ENCODE results near the gene PCDH1. TPM values are rescaled to one million over a fixed set of nuclear protein-coding genes. Genes with fewer than 3 reads are reported as not detected.
"Not testable (repeated sequence)": the region's sequence is repeated elsewhere in the genome, so short reads cannot be mapped to it uniquely, and the experiment has no call there.

Gene PCDH1
- total RNA-seq, 1 donor: 2.8 TPM

DNA sequence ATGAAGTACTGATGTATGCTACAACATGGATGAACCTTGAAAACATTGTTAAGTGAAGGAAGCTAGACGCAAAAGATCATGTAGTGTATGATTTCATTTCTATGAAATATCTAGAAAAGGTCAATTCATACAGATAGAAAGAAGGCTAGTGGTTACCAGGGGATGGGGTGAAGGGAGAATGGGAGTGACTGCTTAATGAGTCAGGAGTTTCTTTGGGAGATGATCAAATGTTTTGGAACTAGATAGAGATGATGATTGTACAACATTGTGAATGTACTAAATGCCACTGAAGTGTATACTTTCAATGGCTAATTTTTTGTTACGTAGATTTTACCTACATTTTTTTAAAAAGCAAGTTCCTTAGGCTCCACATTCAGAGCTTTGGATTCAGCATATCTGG is 30.6 kb upstream of the PCDH1 start:
- H3K27me3 ChIP-seq (ENCODE audit: insufficient read depth, low read length): peaks cover 17% of the 10 kb centered on the region
- no peaks in the 10 kb centered on the region for H3K9me3 ChIP-seq (ENCODE audit: low read depth, low read length)
- H3K4me1 ChIP-seq (ENCODE audit: insufficient read depth, low read length): peaks cover 12% of the 10 kb centered on the region
- no peak overlapping the region for H3K4me3 ChIP-seq (ENCODE audit: low read length)

DNA sequence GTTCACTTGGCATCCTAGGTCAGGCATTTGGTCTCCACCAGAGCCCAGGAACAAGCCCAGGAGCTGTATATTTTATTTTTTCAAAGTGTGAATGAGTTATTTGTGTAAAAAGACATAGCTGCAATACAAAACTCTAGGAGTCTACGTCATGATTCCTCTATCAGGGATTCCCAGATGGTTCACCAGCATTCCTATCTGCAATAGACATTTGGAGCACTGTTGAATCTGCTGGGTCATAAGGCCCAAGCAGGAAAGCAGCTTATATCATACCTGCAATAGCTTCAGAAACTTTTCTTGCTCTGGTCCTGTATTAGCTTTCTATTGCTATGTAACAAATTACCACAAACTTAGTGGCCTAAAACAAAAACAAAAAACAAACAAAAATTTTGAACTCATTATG is 28.8 kb upstream of the PCDH1 start:
- H3K27me3 ChIP-seq (ENCODE audit: insufficient read depth, low read length): no peaks in the 10 kb centered on the region
- no peak overlapping the region for H3K4me3 ChIP-seq (ENCODE audit: low read length)
- no peaks in the 10 kb centered on the region for H3K9me3 ChIP-seq (ENCODE audit: low read depth, low read length)
- peaks cover 11% of the 10 kb centered on the region for H3K4me1 ChIP-seq (ENCODE audit: insufficient read depth, low read length)

DNA sequence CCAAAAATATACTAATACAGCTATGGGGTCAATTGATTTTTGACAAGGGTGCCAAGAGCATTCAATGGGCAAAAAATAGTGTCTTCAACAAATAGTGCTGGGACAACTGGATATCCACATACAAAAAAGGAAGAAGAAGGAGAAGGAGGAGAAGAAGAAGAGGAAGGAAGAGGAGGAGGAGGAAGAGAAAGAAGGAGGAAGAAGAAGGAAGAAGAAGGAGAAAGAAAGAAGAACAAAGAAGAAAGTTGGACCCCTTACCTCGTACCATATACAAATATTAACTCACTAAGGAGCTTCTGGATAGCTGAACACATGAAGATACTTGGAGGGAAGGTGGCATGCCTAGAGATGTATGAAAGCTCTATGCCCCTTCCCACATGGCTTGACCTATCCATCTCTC is 28.3 kb upstream of the PCDH1 start:
- H3K4me1 ChIP-seq (ENCODE audit: insufficient read depth, low read length): peaks cover 11% of the 10 kb centered on the region
- H3K27me3 ChIP-seq (ENCODE audit: insufficient read depth, low read length): no peaks in the 10 kb centered on the region
- no peak overlapping the region for H3K4me3 ChIP-seq (ENCODE audit: low read length)
- H3K9me3 ChIP-seq (ENCODE audit: low read depth, low read length): no peaks in the 10 kb centered on the region

DNA sequence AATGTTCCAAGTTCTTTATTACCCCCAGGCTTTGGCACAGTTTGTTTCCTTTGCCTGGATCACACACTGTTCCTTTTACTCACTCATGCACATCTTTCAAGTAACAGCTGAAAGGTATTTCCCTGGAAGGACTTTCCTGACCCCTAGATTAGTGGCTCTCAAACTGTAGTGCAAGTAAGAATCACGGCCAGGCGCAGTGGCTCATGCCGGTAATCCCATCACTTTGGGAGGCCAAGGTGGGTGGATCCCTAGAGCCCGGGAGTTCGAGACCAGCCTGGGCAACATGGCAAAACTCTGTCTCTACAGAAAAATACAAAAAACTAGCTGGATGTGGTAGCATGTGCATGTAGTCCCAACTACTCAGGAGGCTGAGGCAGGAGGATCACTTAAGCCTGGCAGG is 26.3 kb upstream of the PCDH1 start:
- Histone ChIP-seq H3K9me3 (ENCODE audit: low read depth, low read length) (no peaks in the 10 kb centered on the region), H3K4me1 (ENCODE audit: insufficient read depth, low read length) (peaks cover 11% of the 10 kb centered on the region), H3K4me3 (ENCODE audit: low read length) (no peak overlapping the region), H3K27me3 (ENCODE audit: insufficient read depth, low read length) (no peaks in the 10 kb centered on the region)

DNA sequence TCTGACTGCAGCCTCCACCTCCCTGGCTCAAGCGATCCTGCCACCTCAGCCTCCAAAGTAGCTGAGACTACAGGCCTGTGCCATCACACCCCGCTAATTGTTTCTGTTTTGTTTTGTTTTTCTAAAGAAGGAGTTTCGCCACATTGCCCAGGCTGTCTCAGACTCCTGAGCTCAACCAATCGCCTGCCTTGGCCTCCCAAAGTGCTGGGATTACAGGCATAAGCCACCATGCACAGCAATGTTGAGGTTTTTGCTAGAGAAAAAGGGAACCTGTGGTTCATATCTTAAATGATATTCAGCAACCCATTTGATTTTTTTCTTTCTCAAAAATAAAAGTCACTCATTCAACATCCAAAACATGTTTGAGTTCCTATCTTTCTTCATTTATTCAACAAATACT is 25.1 kb upstream of the PCDH1 start:
- Histone ChIP-seq H3K27me3 (ENCODE audit: insufficient read depth, low read length) (no peaks in the 10 kb centered on the region), H3K4me3 (ENCODE audit: low read length) (no peak overlapping the region), H3K4me1 (ENCODE audit: insufficient read depth, low read length) (peaks cover 11% of the 10 kb centered on the region), H3K9me3 (ENCODE audit: low read depth, low read length) (no peaks in the 10 kb centered on the region)

DNA sequence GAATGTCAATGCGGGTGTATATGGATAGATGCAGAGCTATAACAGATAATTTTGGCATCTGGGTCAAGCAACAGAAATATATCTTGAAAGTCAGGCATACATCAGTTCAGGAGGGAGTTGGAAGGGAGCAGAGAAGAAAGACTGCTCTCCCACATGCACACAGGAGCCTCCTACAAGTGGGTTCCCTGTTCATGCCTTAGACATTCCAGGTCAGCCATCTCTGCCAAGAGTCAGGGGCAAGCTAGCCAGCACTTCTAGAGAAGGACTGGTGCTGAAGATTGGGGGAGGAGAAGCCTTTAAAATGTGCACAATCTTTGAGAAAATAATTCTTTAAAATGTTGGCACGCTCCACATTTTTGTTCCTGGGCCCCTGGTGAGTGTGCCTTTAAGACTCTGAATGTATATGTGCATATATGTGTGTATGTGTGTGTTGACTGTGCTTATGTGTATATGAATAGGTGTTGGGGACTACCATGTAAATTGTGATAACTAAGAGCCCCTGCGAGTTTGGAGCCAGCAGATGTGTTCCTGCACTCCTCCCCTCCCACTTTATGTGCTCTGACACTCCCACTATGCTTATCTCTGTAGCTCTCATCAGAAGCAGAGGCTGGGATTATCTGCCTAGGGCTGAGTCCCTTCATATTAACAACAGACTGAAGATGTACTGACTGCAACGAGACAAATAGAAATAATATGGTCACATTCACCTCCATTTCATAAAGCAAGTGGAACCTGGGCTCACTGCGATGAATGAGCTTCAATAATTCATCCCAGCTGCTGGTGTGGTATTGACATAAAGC is 24.0 kb upstream of the PCDH1 start:
- peaks cover 11% of the 10 kb centered on the region for H3K4me1 ChIP-seq (ENCODE audit: insufficient read depth, low read length)

DNA sequence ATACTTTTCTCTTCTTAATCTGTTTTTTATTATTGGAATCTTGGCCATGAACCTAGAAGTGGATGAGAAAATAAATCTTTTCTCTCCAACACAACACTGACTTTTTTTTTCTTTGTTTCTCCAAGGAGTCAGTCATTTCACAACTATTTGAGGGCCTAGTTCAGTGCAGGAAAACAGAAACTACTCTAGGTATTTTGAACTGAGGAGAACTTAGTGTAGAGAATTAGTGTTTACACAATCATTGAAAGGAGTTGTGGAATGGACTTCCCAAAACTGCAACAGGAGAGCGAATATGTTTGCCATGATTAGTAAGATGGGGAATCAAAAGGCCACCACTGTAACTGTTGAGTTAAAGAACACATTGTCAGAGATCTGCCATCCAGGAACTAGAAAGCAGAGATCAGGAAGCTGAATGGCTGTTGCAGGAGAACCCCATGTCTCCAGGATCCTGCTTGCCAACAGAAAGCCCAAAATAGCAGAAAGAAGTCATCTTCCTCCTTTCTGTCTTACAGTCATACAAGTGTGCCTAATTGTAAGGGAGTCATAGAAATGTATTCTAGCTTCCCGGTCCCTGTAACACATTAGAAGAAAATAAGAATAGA is 20.3 kb upstream of the PCDH1 start:
- no peaks in the 10 kb centered on the region for H3K9me3 ChIP-seq (ENCODE audit: low read depth, low read length)
- H3K4me3 ChIP-seq (ENCODE audit: low read length): no peak overlapping the region
- no peaks in the 10 kb centered on the region for H3K27me3 ChIP-seq (ENCODE audit: insufficient read depth, low read length)
- H3K4me1 ChIP-seq (ENCODE audit: insufficient read depth, low read length): peaks cover 6% of the 10 kb centered on the region

More for the DNA sequence above, 24.0 kb upstream of the PCDH1 start:
- Histone ChIP-seq H3K27me3 (ENCODE audit: insufficient read depth, low read length) (no peaks in the 10 kb centered on the region), H3K4me3 (ENCODE audit: low read length) (no peak overlapping the region), H3K9me3 (ENCODE audit: low read depth, low read length) (no peaks in the 10 kb centered on the region)

DNA sequence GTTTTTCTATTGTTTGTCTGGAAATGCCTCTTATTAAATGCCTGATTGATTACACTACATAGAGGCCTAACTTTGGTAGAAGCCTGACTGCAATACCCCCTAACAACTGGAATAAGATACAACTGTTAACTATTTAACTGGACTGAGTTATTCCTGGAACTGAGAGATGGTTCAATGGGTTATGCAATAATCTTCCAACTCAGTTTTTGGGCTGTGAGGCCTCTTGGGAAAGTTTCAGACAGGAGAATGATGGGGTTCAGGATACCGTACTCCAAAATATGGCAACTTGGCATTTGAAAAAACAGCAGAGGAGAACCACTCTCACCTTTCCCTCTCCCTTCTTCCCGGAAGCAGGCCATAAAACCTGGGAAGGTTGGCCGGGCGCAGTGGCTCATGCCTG is 19.2 kb upstream of the PCDH1 start:
- Histone ChIP-seq H3K4me3 (ENCODE audit: low read length) (no peak overlapping the region), H3K4me1 (ENCODE audit: insufficient read depth, low read length) (no peaks in the 10 kb centered on the region), H3K9me3 (ENCODE audit: low read depth, low read length) (no peaks in the 10 kb centered on the region), H3K27me3 (ENCODE audit: insufficient read depth, low read length) (peaks cover 1% of the 10 kb centered on the region)

DNA sequence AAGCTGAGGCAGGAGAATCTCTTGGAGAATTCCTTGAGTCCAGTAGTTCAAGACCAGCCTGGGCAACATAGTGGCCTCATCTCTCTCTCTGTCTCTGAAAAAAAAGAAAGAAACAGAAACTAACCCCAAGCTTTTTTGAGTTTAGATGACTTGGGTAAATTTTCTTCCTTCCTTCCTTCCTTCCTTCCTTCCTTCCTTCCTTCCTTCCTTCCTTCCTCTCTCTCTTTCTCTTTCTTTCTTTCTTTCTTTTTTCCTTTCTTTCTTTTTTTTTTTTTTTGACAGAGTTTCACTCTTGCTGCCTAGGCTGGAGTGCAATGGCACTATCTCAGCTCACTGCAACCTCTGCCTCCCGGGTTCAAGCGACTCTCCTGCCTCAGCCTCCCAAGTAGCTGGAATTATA is 12.2 kb upstream of the PCDH1 start:
- not testable (repeated sequence) for H3K4me3 ChIP-seq (ENCODE audit: low read length); H3K4me1 ChIP-seq (ENCODE audit: insufficient read depth, low read length); H3K9me3 ChIP-seq (ENCODE audit: low read depth, low read length)
- peaks cover 17% of the 10 kb centered on the region for H3K27me3 ChIP-seq (ENCODE audit: insufficient read depth, low read length)

DNA sequence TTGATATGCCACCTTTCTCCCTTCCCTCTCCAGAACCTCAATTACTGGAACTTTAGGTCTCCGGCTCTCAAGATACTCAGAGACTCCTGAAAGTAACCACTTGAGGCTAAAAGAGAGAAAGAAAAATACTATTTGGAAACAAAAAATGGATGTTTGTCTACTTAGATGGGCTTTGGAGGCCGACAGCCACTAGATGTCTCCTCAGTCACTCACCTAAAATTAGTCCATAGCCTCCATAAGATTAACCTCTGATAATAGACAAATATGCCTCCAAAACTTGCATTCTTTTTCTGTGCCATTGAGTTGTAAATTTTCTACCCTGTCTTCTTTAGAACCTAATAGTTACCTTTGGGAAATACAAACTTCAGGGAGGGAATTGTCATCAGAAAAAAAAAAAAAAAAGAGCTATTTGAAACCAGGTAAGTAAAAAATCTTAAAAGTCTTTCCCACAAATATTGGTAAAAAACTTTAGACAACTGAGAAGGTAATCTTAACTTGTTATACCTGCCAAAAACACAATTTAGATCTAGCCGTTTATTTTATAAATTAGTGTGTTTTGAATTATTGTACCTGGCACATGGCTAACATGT is 11.2 kb upstream of the PCDH1 start:
- no peaks in the 10 kb centered on the region for H3K4me1 ChIP-seq (ENCODE audit: insufficient read depth, low read length)
- H3K27me3 ChIP-seq (ENCODE audit: insufficient read depth, low read length): peaks cover 28% of the 10 kb centered on the region
- no peaks in the 10 kb centered on the region for H3K9me3 ChIP-seq (ENCODE audit: low read depth, low read length)
- H3K4me3 ChIP-seq (ENCODE audit: low read length): no peak overlapping the region

DNA sequence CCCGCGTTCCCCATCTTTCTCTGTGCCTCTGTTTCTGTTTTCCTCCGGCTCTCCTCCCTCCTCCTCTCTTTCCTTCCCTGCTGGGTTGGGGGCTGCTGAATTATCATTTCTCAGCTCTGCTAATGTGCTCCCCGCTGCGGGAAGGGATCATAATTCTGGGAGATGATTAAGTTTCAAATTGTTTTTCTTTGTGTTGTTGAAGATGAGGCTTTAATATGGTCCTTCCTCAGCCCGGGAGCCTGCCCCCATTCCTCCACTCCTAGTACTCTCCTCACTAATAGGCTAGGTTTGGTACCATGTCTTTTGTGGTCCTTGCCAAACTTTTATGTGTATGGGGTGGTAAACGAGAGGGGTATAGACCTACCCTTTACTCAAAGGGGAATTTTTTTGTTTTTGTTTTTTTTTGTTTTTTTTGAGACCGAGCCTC is 5.7 kb upstream of the PCDH1 start:
- H3K27me3 ChIP-seq (ENCODE audit: insufficient read depth, low read length): peaks cover 74% of the 10 kb centered on the region
- H3K4me1 ChIP-seq (ENCODE audit: insufficient read depth, low read length): peaks cover 7% of the 10 kb centered on the region
- H3K9me3 ChIP-seq (ENCODE audit: low read depth, low read length): no peaks in the 10 kb centered on the region
- H3K4me3 ChIP-seq (ENCODE audit: low read length): no peak overlapping the region

DNA sequence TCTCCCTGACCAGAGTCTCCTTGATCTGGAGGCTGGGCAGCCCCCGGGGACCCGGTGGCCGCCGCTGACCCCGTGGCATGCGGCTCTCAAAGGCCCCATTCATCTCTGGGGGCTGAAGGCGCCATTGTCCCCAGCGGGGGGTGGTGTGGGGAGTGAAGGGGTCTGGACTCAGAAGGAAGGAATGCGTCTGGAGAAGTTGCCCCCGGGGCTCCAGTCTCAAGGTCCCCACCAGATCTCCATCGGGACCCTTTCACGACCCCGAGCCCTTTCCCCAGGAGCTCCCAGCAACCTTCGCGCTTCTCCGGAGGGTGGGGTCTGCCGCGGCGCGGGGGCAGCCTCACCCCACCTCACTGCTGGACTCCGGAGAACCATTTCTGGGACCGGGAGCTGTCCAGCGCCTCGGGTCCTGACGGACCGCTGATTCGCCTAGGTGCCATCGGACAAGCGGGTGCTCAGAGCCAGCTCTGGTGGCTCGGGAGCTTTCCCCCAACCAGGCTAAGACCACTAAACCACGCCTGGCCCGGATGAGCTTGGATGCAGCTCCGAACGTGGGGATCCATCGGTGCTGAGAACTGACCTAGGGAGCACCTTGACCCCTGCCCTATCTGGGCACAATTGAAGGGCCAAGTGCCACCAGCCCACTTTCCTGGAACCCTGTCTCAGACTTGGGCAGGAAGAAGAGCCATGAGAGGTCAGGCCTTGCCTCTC is 5.1 kb upstream of the PCDH1 start:
- H3K9me3 ChIP-seq (ENCODE audit: low read depth, low read length): no peaks in the 10 kb centered on the region
- peaks cover 79% of the 10 kb centered on the region for H3K27me3 ChIP-seq (ENCODE audit: insufficient read depth, low read length)
- peaks cover 12% of the 10 kb centered on the region for H3K4me1 ChIP-seq (ENCODE audit: insufficient read depth, low read length)
- H3K4me3 ChIP-seq (ENCODE audit: low read length): no peak overlapping the region

DNA sequence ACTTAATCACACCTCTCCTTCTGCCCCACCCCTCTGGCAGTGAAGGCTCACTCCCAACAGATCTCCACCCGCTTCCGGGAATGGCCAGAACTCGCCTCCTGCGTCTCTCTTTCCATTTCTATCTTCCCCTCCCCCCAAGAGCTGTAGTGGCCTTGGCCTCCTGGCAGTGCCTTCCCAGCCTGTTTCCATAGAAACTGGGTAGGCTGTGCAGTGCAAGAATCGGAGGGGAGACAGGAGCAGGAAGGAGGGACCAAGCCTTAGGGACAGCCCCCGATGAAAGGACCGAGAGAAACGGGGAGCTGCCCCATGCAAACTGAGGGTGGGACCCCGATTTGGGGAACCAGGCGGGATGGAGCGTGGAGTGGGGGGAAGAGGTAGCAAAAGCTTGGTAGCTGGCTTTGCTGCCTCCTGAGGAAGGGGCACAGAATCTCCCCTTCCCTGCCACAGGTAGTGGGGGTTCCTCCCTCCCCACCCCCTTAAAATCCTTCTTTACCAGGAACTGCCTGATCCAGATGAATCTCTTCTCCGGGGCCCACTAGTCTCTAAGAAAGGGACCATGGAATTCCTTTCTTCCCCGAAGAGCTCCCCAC is 4.5 kb upstream of the PCDH1 start:
- Histone ChIP-seq H3K9me3 (ENCODE audit: low read depth, low read length) (no peaks in the 10 kb centered on the region), H3K4me1 (ENCODE audit: insufficient read depth, low read length) (peaks cover 16% of the 10 kb centered on the region), H3K4me3 (ENCODE audit: low read length) (no peak overlapping the region), H3K27me3 (ENCODE audit: insufficient read depth, low read length) (peaks cover 81% of the 10 kb centered on the region)

DNA sequence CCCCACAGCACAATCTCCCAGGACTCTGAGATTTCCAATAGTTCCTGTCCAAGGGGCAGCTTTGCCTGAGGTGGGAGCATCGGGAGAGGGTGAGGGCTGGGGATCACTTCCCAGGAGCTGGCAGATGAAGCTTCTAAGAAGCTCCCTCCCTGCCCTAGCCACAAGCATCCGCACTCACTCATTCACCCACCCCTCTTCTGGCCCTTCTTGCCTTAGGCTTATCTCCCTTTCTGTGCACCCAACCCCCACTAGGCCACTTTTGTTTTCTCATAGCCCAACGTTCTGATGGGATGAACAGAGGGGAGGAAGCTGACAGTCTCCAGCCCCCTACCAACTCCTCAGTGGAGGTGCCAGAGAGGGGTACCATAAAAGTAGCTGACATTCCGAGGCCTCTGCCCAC is 3.7 kb upstream of the PCDH1 start:
- H3K4me1 ChIP-seq (ENCODE audit: insufficient read depth, low read length): peaks cover 24% of the 10 kb centered on the region
- no peak overlapping the region for H3K4me3 ChIP-seq (ENCODE audit: low read length)
- no peaks in the 10 kb centered on the region for H3K9me3 ChIP-seq (ENCODE audit: low read depth, low read length)
- H3K27me3 ChIP-seq (ENCODE audit: insufficient read depth, low read length): peaks cover 89% of the 10 kb centered on the region
